ENCODE results near the gene ADARB2. TPM values are rescaled to one million over a fixed set of nuclear protein-coding genes. Genes with fewer than 3 reads are reported as not detected.

ADARB2 gene
- total RNA-seq, 1 donor from 2014 or later, result 0.22 TPM

- ATAC-seq, result no peak
- DNase-seq, result no peak
- intact Hi-C loops (cut with micrococcal nuclease), result no loop called here
These were observed 174.3 kb downstream of the ADARB2 start for GRCh38 chr10:1563028-1563427.

- ATAC-seq (no peak), DNase-seq (no peak)
- intact Hi-C loops (cut with micrococcal nuclease), result no loop called here
These were observed 175.5 kb downstream of the ADARB2 start for GRCh38 chr10:1561731-1562337.

- DNase-seq (no peak), ATAC-seq (no peak)
- intact Hi-C loops (cut with micrococcal nuclease), result no loop called here
These were observed 176.7 kb downstream of the ADARB2 start for GRCh38 chr10:1560535-1561192.

DNA sequence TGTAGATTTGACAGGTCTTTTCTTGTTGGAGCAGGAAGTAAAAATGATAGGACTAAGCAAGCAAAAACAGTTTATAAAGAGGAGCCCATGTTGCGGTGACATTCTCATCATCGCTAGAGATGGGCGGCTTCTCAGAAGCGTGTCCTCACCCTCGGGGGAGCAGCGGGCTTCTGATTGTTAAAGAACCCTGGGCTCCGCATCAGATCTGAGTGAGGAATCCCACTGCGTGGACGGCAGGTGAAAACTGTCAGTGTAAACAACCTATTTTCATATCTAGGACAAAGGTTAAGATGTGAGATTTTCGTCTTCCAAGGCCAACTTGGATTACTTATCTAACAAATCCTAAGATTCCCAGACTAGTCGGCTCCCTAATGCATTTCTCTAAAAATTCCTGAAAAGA is 177.6 kb downstream of the ADARB2 start:
- ATAC-seq (no peak), DNase-seq (no peak)
- intact Hi-C loops (cut with micrococcal nuclease), result no loop called here

DNA sequence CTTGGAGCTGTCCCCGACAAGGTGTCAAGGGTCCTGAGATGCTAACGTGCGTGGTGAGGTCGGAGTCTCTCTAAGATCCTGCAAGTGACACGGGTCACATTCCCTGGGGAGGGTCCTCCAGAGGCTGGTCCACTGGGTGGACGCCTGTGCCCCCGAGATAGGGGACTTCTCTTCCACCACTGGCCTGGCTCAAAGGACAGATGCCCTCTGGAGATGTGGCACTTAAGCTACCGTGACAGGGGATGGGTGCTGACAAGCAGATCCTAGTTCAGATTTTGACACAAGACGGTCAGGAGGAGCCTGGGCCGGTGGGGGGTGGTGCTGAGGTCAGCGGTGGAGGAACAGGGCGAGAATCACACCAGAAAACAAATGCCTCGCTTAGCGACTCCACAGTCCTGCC is 178.0 kb downstream of the ADARB2 start:
- intact Hi-C loops (cut with micrococcal nuclease), result no loop called here
- DNase-seq (no peak), ATAC-seq (no peak)

GRCh38 chr10:1558906-1559305 is 178.4 kb downstream of the ADARB2 start:
- intact Hi-C loops (cut with micrococcal nuclease), result no loop called here
- DNase-seq (no peak), ATAC-seq (no peak)

GRCh38 chr10:1557081-1557480 is 180.2 kb downstream of the ADARB2 start:
- ATAC-seq (no peak), DNase-seq (no peak)
- intact Hi-C loops (cut with micrococcal nuclease), result no loop called here

DNA sequence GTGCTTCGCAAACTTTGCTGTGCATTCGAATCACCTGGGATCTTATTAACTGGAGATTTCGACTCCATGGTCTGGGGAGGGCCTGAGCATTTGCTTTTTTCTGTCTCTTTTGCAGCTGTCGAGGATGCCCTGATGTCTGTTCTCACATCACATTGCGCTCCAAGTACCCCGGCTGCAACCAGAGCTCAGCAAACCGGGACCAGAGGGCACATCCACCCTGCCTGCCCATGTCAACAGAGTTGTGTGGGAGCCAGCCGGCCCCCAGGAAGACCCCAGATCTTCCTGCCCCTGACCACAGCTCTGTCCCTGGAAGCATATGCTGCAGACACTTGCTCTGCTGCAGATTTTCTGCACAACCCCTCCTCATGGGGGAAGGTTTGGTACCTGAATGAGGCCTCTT is 180.8 kb downstream of the ADARB2 start:
- no peak for DNase-seq
- intact Hi-C loops (cut with micrococcal nuclease), result no loop called here
- ATAC-seq, result no peak

- intact Hi-C loops (cut with micrococcal nuclease), result no loop called here
- DNase-seq (no peak), ATAC-seq (no peak)
These were observed 183.4 kb downstream of the ADARB2 start for GRCh38 chr10:1553951-1554350.

DNA sequence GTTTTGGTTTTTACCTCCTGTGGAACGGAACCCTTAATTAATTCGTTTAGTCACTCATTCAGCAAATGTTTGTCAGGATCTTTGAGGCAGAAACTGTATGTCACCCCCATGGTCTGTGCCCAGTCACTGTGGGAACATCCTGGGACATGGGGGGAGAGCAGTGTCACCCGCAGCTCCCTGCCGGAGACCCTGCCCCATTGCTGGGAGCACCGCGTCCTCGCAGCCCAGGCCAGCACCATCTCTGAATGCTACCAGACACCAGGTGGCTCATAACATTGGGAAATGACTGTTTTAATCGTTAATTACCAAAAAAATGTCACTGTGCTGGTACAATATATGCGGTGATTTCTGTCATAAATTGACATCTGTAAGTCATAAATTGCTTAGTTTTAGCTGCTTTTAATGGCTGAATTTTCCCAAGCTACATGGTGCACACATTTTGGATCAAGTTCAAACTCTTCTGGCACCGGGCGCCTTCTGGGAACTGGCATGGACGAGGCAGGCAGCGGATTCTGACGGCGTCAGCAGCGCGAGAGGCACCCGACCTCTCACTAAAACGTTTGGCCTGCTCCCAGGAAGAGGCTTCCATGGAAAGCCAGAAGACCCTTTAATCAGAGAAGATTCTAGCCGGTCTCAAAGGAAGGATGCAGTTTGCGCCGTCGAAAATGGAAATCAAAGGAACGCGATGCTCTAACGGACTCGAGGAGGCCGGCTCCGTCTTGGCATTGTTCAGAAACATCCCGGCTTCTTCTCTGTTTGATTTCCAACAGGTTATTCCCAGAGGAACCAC is 184.2 kb downstream of the ADARB2 start:
- DNase-seq, result no peak
- intact Hi-C loops (cut with micrococcal nuclease), result no loop called here

GRCh38 chr10:1552406-1552805 is 184.9 kb downstream of the ADARB2 start:
- ATAC-seq (peak; percentile 87), DNase-seq (no peak)
- intact Hi-C loops (cut with micrococcal nuclease), result no loop called here

More for the DNA sequence above, 184.2 kb downstream of the ADARB2 start:
- no peak for ATAC-seq

DNA sequence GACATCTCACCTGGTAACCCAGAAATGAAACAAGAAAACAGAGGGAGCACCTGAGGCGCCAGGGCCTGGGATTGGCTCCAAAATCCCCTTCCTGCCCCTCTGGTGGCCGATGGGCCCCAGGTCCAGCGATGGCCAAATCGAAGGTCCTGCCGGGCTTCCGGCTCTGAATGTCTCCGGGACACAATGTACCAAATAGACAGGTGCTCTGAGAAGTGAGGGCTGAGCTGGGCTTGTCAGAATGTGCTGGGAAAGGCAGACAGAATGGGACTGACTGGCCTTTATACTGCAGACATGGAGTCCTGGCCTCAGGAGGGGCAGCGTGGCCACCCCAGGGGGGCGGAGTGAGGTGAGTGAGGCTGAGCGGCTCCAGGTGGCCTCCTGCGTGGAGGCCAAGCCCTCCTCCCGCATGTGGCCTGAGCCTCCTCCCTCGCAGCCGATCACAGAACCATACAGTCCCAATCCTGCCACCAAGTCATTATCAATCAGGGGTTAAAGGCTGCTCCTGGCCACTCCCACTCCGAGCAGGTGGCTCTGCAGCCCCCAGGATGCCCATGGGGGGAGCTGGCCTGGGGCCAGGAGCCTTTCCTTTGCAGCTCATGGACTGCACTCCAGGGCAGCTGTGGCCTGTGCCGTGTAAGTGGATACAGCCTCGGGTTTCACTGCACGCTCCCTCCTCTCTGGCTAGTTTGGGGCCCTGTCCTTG is 185.5 kb downstream of the ADARB2 start:
- ATAC-seq, result peak; percentile 46
- no peak for DNase-seq
- intact Hi-C loops (cut with micrococcal nuclease), result no loop called here

DNA sequence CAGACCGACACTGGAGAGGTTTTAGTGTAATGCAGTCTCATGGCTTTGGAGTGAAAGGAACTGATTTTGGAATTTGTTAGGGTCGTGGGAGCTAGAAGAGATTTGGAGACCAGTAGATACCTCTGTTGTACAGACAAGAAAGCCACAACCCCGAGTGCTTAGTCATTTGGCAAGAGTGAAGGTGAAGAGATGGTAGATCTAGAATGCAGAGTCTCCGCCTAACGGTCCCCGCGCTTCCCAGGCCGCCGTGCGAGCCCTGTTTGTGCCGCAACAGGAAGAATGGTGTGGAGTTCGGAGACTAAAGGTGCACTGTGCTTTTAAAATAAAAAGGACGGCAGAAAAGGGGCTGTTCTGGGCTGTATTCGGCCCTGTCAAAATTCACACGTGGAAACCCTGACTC is 186.7 kb downstream of the ADARB2 start:
- intact Hi-C loops (cut with micrococcal nuclease), result no loop called here
- ATAC-seq, result no peak

GRCh38 chr10:1550291-1550595 is 187.1 kb downstream of the ADARB2 start:
- intact Hi-C loops (cut with micrococcal nuclease), result no loop called here
- ATAC-seq, result no peak
- DNase-seq, result no peak

More for the DNA sequence above, 186.7 kb downstream of the ADARB2 start:
- DNase-seq, result no peak

DNA sequence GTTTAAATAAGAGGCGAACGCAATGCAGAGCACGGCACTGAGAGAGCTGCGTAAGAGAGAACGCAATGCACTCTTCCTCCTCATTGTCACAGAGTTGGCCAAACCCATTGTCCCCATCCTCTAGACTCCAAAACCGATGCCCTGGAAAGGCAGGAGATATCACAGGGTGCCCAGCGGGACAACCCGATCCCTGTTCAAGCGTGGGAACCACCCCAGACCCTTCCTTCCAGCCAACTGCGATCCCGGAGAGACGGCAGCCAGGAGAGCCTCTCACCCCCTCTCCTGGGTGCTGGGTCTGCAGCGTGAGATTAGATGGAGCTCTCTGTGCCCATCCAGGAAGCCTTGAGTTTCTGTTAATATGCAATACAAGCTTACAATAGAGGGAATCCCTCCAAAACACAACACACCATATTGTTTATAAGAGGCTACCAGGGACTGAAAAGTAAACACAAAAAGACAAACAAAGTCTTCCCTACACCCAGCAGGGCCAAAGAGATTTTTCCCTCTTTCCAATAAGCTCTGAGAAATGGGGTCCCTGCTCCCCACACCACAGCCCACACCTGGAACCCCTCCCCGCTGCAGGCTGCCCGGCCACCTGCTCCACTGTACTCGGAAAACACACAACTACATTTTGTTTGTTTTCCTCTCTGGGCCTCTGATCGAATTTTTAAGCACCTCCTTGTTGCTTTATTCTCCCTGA is 187.6 kb downstream of the ADARB2 start:
- ATAC-seq (no peak), DNase-seq (no peak)
- intact Hi-C loops (cut with micrococcal nuclease), result no loop called here

GRCh38 chr10:1548596-1548995 is 188.7 kb downstream of the ADARB2 start:
- DNase-seq (no peak), ATAC-seq (no peak)
- intact Hi-C loops (cut with micrococcal nuclease), result no loop called here

- ATAC-seq (no peak), DNase-seq (no peak)
- intact Hi-C loops (cut with micrococcal nuclease), result no loop called here
These were observed 189.2 kb downstream of the ADARB2 start for GRCh38 chr10:1548146-1548545.

GRCh38 chr10:1546431-1547110 is 190.8 kb downstream of the ADARB2 start:
- no peak for DNase-seq
- no peak for ATAC-seq
- intact Hi-C loops (cut with micrococcal nuclease), result no loop called here

- DNase-seq (no peak), ATAC-seq (no peak)
- intact Hi-C loops (cut with micrococcal nuclease), result no loop called here
These were observed 191.8 kb downstream of the ADARB2 start for GRCh38 chr10:1545524-1545923.

Measured in left ventricle myocardium superior (tissue), 1 donor.